ENCODE data around the gene CDH15.
"Not testable (repeated sequence)": the region's sequence is repeated elsewhere in the genome, so short reads cannot be mapped to it uniquely, and the experiment has no call there.

The CDH15 gene

DNA sequence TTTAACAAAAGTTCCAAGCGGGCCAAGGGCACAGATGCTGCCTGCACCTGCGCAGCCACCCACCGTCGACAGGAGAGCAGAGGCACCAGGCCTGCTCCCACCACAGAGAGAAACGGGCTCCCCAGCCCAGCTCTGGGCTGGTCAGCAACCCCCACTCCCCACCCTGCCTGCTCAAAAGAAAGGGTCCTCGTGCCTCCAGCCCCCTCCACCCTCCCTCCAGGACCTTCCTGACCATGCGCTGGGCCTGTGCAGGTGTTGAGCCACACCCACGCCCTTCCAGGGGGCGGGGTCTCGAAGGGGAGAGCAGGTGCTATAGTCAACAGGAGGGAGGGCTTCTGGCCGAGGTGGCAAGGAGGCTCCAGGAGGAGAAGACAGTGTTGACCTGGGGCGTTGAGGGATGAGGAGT, 71.2 kb downstream of the CDH15 start:
- TF ChIP-seq, protein P1, sequence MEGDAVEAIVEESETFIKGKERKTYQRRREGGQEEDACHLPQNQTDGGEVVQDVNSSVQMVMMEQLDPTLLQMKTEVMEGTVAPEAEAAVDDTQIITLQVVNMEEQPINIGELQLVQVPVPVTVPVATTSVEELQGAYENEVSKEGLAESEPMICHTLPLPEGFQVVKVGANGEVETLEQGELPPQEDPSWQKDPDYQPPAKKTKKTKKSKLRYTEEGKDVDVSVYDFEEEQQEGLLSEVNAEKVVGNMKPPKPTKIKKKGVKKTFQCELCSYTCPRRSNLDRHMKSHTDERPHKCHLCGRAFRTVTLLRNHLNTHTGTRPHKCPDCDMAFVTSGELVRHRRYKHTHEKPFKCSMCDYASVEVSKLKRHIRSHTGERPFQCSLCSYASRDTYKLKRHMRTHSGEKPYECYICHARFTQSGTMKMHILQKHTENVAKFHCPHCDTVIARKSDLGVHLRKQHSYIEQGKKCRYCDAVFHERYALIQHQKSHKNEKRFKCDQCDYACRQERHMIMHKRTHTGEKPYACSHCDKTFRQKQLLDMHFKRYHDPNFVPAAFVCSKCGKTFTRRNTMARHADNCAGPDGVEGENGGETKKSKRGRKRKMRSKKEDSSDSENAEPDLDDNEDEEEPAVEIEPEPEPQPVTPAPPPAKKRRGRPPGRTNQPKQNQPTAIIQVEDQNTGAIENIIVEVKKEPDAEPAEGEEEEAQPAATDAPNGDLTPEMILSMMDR (conservative IDR thresholded peaks at IDR 0.05; ENCODE audit: low read length): no peak
- no peak overlapping the region for H3K4me3 ChIP-seq (ENCODE audit: low read length)
- DNase-seq (ENCODE audit: low read depth): no peak

- no peak for DNase-seq (ENCODE audit: low read depth)
- TF ChIP-seq, protein P1 (conservative IDR thresholded peaks at IDR 0.05; ENCODE audit: low read length): no peak
- no peak overlapping the region for H3K4me3 ChIP-seq (ENCODE audit: low read length)
Observed at GRCh38 chr16:89243664-89244063, 72.1 kb downstream of the CDH15 start.

DNA sequence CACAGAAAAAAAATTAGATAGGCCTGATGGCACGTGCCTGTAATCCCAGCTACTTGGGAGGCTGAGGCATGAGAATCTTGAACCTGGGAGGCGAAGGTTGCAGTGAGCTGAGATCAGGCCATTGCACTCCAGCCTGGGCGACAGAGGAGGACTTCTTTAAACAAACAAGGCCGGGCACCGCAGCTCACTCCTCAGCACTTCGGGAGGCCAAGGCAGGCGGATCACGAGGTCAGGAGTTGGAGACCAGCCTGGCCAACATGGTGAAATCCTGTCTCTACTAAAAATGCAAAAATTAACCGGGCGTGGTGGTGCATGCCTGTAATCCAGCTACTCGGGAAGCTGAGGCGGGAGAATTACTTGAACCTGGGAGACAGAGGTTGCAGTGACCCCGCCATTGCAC, 72.7 kb downstream of the CDH15 start:
- not testable (repeated sequence) for H3K4me3 ChIP-seq (ENCODE audit: low read length); DNase-seq (ENCODE audit: low read depth)

DNA sequence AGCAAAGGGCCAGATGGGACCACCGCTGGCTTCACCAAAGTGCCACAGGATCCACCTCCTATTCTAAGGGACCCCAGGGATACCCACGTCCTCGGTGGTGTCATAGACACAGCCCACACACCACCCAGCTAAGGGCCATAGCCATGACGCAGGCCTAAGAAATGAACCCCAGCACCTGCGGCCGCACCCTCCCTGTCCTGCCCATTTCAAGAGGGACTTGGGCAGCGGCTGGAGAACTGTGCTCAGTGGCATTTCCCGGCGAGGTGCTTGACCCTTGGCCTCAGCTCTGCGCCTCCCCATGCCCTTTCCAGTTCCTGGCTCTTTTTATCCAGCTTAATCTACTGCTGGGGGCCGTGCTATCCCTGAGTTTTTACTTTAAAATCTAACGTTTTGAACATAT, 73.2 kb downstream of the CDH15 start:
- DNase-seq (ENCODE audit: low read depth): no peak
- TF ChIP-seq, protein P1 (conservative IDR thresholded peaks at IDR 0.05; ENCODE audit: low read length): no peak
- no peak overlapping the region for H3K4me3 ChIP-seq (ENCODE audit: low read length)
